ENCODE measurements around the gene TRIM44.

The TRIM44 gene

GRCh38 chr11:35786188-35786587 is 123.6 kb downstream of the TRIM44 start:
- H3K27me3 ChIP-seq (ENCODE audit: control insufficient read depth, insufficient read depth, low read length): no peaks in the 10 kb centered on the region
- H3K9me3 ChIP-seq (replicated peaks; ENCODE audit: low read length): no peaks in the 10 kb centered on the region
- H3K4me1 ChIP-seq (ENCODE audit: control insufficient read depth, insufficient read depth, low read length): peaks cover 22% of the 10 kb centered on the region
- H3K4me3 ChIP-seq (ENCODE audit: low read length): no peak overlapping the region
- no peaks in the 10 kb centered on the region for H3K36me3 ChIP-seq (ENCODE audit: insufficient read depth, low read length)
- H3K9ac ChIP-seq (ENCODE audit: low read depth, low read length): no peak overlapping the region
- H3K4me2 ChIP-seq (ENCODE audit: low read length): no peak overlapping the region

GRCh38 chr11:35787013-35787504 is 124.5 kb downstream of the TRIM44 start:
- Histone ChIP-seq H3K9ac (ENCODE audit: low read depth, low read length) (no peak overlapping the region), H3K27me3 (ENCODE audit: control insufficient read depth, insufficient read depth, low read length) (no peaks in the 10 kb centered on the region), H3K4me3 (ENCODE audit: low read length) (no peak overlapping the region), H3K4me1 (ENCODE audit: control insufficient read depth, insufficient read depth, low read length) (peaks cover 22% of the 10 kb centered on the region), H3K4me2 (ENCODE audit: low read length) (no peak overlapping the region), H3K36me3 (ENCODE audit: insufficient read depth, low read length) (no peaks in the 10 kb centered on the region), H3K9me3 (replicated peaks; ENCODE audit: low read length) (no peaks in the 10 kb centered on the region)

- H3K36me3 ChIP-seq (ENCODE audit: insufficient read depth, low read length): no peaks in the 10 kb centered on the region
- no peak overlapping the region for H3K4me2 ChIP-seq (ENCODE audit: low read length)
- no peak overlapping the region for H3K9ac ChIP-seq (ENCODE audit: low read depth, low read length)
- H3K4me1 ChIP-seq (ENCODE audit: control insufficient read depth, insufficient read depth, low read length): peaks cover 22% of the 10 kb centered on the region
- H3K9me3 ChIP-seq (replicated peaks; ENCODE audit: low read length): no peaks in the 10 kb centered on the region
- no peak overlapping the region for H3K4me3 ChIP-seq (ENCODE audit: low read length)
- H3K27me3 ChIP-seq (ENCODE audit: control insufficient read depth, insufficient read depth, low read length): no peaks in the 10 kb centered on the region
Measured at GRCh38 chr11:35787626-35788025, 125.1 kb downstream of the TRIM44 start.

- H3K9me3 ChIP-seq (replicated peaks; ENCODE audit: low read length): no peaks in the 10 kb centered on the region
- H3K9ac ChIP-seq (ENCODE audit: low read depth, low read length): no peak overlapping the region
- H3K4me1 ChIP-seq (ENCODE audit: control insufficient read depth, insufficient read depth, low read length): peaks cover 31% of the 10 kb centered on the region
- H3K27me3 ChIP-seq (ENCODE audit: control insufficient read depth, insufficient read depth, low read length): no peaks in the 10 kb centered on the region
- H3K36me3 ChIP-seq (ENCODE audit: insufficient read depth, low read length): no peaks in the 10 kb centered on the region
- no peak overlapping the region for H3K4me2 ChIP-seq (ENCODE audit: low read length)
- no peak overlapping the region for H3K4me3 ChIP-seq (ENCODE audit: low read length)
Measured at GRCh38 chr11:35791088-35791958, 128.7 kb downstream of the TRIM44 start.

- H3K4me2 ChIP-seq (ENCODE audit: low read length): no peak overlapping the region
- no peak overlapping the region for H3K9ac ChIP-seq (ENCODE audit: low read depth, low read length)
- H3K4me3 ChIP-seq (ENCODE audit: low read length): no peak overlapping the region
- no peaks in the 10 kb centered on the region for H3K27me3 ChIP-seq (ENCODE audit: control insufficient read depth, insufficient read depth, low read length)
- H3K36me3 ChIP-seq (ENCODE audit: insufficient read depth, low read length): no peaks in the 10 kb centered on the region
- H3K9me3 ChIP-seq (replicated peaks; ENCODE audit: low read length): no peaks in the 10 kb centered on the region
- H3K4me1 ChIP-seq (ENCODE audit: control insufficient read depth, insufficient read depth, low read length): peaks cover 31% of the 10 kb centered on the region
Measured at GRCh38 chr11:35792148-35792845, 129.7 kb downstream of the TRIM44 start.

- H3K4me1 ChIP-seq (ENCODE audit: control insufficient read depth, insufficient read depth, low read length): peaks cover 36% of the 10 kb centered on the region
Measured at GRCh38 chr11:35792846-35793192, 130.2 kb downstream of the TRIM44 start.

GRCh38 chr11:35794333-35794732 is 131.8 kb downstream of the TRIM44 start:
- Histone ChIP-seq H3K4me1 (ENCODE audit: control insufficient read depth, insufficient read depth, low read length) (peaks cover 44% of the 10 kb centered on the region), H3K4me3 (ENCODE audit: low read length) (no peak overlapping the region), H3K4me2 (ENCODE audit: low read length) (no peak overlapping the region), H3K27me3 (ENCODE audit: control insufficient read depth, insufficient read depth, low read length) (no peaks in the 10 kb centered on the region), H3K36me3 (ENCODE audit: insufficient read depth, low read length) (no peaks in the 10 kb centered on the region), H3K9me3 (replicated peaks; ENCODE audit: low read length) (no peaks in the 10 kb centered on the region), H3K9ac (ENCODE audit: low read depth, low read length) (no peak overlapping the region)

More at GRCh38 chr11:35792846-35793192, 130.2 kb downstream of the TRIM44 start:
- Histone ChIP-seq H3K36me3 (ENCODE audit: insufficient read depth, low read length) (no peaks in the 10 kb centered on the region), H3K4me3 (ENCODE audit: low read length) (no peak overlapping the region), H3K9ac (ENCODE audit: low read depth, low read length) (no peak overlapping the region), H3K27me3 (ENCODE audit: control insufficient read depth, insufficient read depth, low read length) (no peaks in the 10 kb centered on the region), H3K4me2 (ENCODE audit: low read length) (no peak overlapping the region), H3K9me3 (replicated peaks; ENCODE audit: low read length) (no peaks in the 10 kb centered on the region)

- Histone ChIP-seq H3K9me3 (replicated peaks; ENCODE audit: low read length) (no peaks in the 10 kb centered on the region), H3K4me1 (ENCODE audit: control insufficient read depth, insufficient read depth, low read length) (peaks cover 44% of the 10 kb centered on the region), H3K4me3 (ENCODE audit: low read length) (no peak overlapping the region)
Measured at GRCh38 chr11:35794850-35795249, 132.3 kb downstream of the TRIM44 start.

GRCh38 chr11:35796562-35796961 is 134.0 kb downstream of the TRIM44 start:
- Histone ChIP-seq H3K27me3 (ENCODE audit: control insufficient read depth, insufficient read depth, low read length) (no peaks in the 10 kb centered on the region), H3K9me3 (replicated peaks; ENCODE audit: low read length) (no peaks in the 10 kb centered on the region), H3K4me3 (ENCODE audit: low read length) (peak overlapping the region; percentile 18), H3K4me2 (ENCODE audit: low read length) (peak overlapping the region; percentile 67), H3K36me3 (ENCODE audit: insufficient read depth, low read length) (no peaks in the 10 kb centered on the region), H3K9ac (ENCODE audit: low read depth, low read length) (no peak overlapping the region), H3K4me1 (ENCODE audit: control insufficient read depth, insufficient read depth, low read length) (peaks cover 44% of the 10 kb centered on the region)

More at GRCh38 chr11:35794850-35795249, 132.3 kb downstream of the TRIM44 start:
- Histone ChIP-seq H3K36me3 (ENCODE audit: insufficient read depth, low read length) (no peaks in the 10 kb centered on the region), H3K9ac (ENCODE audit: low read depth, low read length) (no peak overlapping the region), H3K4me2 (ENCODE audit: low read length) (peak overlapping the region; percentile 15), H3K27me3 (ENCODE audit: control insufficient read depth, insufficient read depth, low read length) (no peaks in the 10 kb centered on the region)

- Histone ChIP-seq H3K4me1 (ENCODE audit: control insufficient read depth, insufficient read depth, low read length) (peaks cover 44% of the 10 kb centered on the region), H3K36me3 (ENCODE audit: insufficient read depth, low read length) (no peaks in the 10 kb centered on the region), H3K9me3 (replicated peaks; ENCODE audit: low read length) (no peaks in the 10 kb centered on the region), H3K4me3 (ENCODE audit: low read length) (no peak overlapping the region), H3K9ac (ENCODE audit: low read depth, low read length) (no peak overlapping the region), H3K27me3 (ENCODE audit: control insufficient read depth, insufficient read depth, low read length) (no peaks in the 10 kb centered on the region), H3K4me2 (ENCODE audit: low read length) (no peak overlapping the region)
Measured at GRCh38 chr11:35798423-35798822, 135.8 kb downstream of the TRIM44 start.

- no peaks in the 10 kb centered on the region for H3K27me3 ChIP-seq (ENCODE audit: control insufficient read depth, insufficient read depth, low read length)
- H3K9ac ChIP-seq (ENCODE audit: low read depth, low read length): no peak overlapping the region
- no peak overlapping the region for H3K4me3 ChIP-seq (ENCODE audit: low read length)
- H3K4me1 ChIP-seq (ENCODE audit: control insufficient read depth, insufficient read depth, low read length): peaks cover 44% of the 10 kb centered on the region
- H3K36me3 ChIP-seq (ENCODE audit: insufficient read depth, low read length): no peaks in the 10 kb centered on the region
- no peak overlapping the region for H3K4me2 ChIP-seq (ENCODE audit: low read length)
- no peaks in the 10 kb centered on the region for H3K9me3 ChIP-seq (replicated peaks; ENCODE audit: low read length)
Measured at GRCh38 chr11:35798983-35799382, 136.4 kb downstream of the TRIM44 start.

Data from skeletal muscle satellite cell (primary cell).